IPS-11a (cell line): Measurements from ENCODE around the gene EMP3.
"Not testable (repeated sequence)": the region's sequence is repeated elsewhere in the genome, so short reads cannot be mapped to it uniquely, and the experiment has no call there.

Experiments
- H3K4me3 ChIP-seq: one replicate; pipeline ENCODE4 v1.5.1; 2013; ENCODE audit warnings: low read depth, low read length, control low read depth

Gene EMP3

DNA sequence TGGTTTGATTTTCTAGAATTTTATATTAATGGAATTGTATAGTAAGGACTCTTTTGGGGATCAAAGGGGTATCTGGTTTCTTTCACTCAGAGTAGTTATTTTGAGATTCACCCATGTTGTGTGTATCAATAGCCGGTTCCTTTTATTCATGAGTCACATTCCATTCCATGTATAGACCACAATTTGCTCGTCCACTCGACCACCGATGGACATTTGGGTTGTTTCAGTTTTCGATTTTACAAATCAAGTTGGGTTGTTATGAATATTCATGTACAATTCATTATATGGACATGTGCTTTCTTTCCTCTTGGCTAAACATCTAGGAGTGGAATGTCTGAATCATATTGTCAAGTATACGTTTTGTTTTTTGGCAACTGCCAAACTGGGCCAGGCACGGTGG, 9.6 kb upstream of the EMP3 start:
- no peak overlapping the region for H3K4me3 ChIP-seq

DNA sequence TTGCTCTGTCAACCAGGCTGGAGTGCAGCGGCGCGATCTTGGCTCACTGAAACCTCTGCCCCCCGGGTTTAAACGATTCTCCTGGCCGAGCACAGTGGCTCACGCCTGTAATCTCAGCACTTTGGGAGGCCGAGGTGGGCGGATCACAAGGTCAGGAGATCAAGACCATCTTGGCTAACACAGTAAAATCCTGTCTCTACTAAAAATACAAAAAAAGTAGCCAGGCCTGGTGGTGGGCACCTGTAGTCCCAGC, 7.7 kb upstream of the EMP3 start:
- not testable (repeated sequence) for H3K4me3 ChIP-seq

DNA sequence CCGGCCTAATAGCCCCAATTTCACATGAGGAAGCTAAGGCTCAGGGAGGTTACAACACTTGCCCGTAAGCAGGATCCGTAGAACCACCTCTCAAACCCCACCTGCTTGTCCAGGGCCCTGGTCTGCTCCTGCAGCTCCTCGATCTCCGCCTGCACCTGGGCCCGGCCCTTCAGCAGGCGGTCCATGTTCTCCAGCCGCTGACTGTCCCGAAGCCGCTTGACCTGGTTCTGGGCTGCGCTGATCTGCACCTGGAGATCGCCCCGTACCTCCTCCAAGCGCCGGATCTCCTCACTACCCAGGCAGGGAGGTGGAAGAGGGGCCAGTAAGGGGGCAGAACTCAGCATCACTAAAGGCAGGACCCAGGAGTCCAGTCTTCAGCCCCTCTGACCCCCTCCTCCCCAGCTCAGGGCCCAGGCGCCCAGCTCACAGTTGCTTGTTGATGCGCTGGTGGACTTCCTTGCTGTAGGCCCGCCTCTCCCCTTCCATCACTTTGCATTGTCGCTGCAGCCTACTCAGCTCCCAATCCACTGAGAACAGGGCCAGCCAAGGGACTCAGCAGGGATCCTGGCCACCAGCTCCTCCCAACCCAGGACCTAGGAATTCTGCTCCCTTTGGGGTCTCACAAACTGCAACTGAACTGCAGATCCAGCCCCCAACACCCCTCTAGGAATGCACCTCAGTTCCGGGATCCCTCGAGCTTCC, 6.9 kb upstream of the EMP3 start:
- no peak overlapping the region for H3K4me3 ChIP-seq

DNA sequence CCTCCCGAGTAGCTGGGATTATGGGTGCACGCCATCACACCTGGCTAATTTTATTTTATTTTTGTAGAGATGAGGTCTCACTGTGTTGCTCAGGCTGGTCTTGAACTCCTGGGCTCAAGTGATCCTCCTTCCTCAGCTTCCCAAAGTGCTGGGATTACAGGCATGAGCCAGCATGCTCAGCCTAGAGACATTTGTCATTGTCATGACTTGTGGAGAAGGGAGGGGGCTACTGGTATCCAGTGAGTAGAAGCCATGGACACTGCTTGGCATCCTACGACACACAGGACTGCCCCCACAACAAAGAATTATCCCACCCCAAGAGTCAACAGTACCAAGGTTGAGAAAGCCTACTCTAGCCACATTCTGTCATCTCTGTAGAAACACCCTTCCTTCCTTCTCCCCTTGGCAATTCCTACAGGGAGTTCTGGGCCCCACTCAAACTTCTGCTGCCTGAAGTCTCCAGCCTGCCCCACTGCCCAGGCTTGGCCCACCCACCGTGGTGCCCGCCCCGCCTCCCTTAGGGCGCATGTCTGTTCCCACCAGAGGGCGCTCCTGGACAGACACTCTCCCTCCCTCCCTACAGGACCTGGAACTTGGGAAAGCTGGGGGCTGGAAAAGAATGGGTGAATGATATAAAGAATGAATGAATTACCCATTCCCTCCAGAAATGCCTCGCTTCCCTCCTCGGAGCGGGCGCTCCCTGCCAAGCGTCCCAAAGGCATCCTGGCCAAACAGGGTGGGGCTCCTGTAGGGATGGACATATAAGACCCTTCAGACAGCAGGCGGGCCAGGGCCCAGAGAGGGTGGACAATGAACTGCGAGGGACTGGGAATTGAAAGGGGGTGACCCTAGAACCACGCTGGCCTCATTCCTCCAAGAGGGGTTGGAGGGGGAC, 5.5 kb upstream of the EMP3 start:
- no peak overlapping the region for H3K4me3 ChIP-seq

DNA sequence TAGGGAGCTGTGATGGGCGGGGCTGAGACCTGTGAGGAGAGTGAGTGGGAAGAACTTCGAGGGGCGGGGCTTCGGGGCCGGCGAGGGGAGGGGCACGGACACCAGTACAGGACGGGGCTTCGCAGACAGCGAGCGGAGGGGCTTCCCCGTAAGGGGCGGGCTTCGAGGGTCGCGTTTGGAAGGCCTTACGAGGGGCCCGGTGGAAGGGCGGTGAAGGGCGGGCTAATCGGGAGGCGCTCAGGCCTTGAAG, 4.1 kb upstream of the EMP3 start:
- peak overlapping the region; percentile 41 for H3K4me3 ChIP-seq

DNA sequence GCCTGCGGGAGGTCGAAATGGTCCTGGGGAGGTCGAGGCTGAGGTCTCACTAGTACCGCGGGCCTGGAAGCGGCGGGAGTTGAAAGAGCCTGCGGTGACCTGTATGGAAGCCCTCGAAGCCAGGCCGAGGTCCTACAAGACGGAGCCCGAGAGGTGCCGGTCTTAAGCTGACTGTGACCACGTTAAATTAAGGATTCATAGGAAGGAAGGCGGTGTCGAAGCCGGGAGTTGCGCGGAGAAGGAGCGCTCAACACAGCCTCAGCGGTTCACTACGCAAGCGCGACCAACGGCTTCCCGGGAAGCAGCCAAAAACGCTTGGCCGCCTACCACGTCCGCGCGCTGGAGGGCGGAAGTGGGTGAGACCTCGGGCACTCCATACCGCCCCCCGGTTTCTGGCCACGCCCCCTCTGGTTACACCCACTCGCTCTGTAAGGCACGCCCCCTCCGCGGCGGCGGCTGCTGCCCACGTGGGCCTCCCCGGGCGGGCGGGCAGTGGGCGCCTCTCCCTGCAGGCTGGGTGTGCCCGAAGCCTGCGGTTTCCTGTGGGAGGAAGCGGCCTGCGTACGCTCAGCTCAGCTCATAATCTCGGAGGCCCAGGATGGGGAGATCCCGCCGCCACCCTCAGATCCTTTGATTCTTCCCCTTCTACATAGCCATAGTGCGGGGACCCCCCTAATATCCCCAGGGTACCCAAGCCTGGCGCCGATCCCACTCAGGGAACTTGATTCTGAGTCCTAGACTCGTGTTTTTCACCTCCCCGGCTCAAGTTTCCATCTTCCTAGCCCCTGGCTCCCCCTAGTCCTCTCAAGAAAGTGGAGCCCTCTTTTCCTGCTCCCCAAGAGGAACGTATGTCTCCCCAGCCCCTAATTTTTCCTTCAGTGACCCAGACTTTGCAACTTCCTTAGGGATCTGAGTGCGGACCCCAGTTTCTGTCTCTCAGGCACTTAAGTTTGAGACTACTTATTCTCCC, 3.4 kb upstream of the EMP3 start:
- peak overlapping the region; percentile 41 for H3K4me3 ChIP-seq

DNA sequence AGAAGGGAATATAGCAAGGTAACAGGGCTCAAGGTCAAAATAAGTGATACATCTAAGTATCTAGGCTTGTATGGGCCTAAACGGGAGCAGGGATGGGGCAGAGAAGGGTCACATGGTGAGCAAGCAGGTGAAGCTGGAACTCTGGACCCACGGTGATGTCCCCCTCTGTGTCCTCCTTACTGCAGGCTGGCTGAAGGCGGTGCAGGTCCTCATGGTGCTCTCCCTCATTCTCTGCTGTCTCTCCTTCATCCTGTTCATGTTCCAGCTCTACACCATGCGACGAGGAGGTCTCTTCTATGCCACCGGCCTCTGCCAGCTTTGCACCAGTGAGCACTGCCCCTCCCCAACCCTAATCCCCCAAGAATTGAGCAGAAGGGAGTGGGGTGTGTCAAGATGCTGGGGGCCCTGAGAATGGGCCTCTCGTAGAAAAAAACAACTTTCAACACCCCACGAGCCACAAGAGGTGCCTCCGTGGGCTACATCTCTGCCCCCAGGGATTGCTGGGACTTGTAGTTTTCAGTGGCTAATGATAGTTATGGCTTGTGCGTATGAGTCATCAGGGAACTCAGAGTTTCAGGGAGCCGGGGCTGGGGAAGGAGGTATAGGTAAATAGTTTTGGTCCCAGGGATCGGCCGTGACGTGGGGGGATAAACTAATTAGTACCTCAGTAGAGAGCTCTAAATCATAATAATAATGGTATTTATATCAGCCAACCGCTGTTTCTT, 4.0 kb downstream of the EMP3 start:
- peak overlapping the region; percentile 57 for H3K4me3 ChIP-seq

DNA sequence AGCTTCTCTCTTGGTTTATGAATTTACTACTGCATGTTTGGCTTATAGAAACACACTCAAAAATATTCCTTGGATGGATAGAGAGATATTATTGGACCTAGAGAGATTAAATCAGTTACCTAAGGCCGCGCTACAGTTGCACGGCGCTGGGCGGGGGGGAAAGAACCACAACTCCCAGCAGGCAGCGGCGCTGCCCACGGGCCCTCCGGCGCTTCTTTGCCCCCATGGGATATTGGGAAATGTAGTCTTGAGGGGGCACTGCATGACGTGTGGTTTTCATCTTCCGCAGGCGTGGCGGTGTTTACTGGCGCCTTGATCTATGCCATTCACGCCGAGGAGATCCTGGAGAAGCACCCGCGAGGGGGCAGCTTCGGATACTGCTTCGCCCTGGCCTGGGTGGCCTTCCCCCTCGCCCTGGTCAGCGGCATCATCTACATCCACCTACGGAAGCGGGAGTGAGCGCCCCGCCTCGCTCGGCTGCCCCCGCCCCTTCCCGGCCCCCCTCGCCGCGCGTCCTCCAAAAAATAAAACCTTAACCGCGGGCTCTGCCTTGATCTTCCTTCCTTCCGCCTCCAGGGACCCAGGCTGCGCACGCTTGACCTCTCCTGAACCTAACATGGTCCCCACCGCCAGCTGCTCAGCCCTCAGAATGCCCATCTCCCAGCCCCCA, 4.8 kb downstream of the EMP3 start:
- peak overlapping the region; percentile 57 for H3K4me3 ChIP-seq

DNA sequence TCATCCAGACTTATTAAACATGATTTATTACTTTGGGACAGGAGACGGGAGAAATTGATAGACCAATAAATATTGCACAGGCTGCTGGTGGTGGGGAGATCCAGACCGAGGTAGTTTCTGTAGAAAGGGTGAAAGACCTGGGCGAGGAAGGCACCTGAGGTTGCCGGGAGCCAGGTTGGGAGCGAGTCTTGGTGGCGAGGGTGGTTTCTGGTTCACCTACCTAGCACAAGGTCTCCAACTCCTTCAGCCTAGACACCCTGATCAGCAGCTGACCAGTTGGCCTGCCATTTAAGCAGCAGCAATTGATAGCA, 7.0 kb downstream of the EMP3 start:
- no peak overlapping the region for H3K4me3 ChIP-seq

DNA sequence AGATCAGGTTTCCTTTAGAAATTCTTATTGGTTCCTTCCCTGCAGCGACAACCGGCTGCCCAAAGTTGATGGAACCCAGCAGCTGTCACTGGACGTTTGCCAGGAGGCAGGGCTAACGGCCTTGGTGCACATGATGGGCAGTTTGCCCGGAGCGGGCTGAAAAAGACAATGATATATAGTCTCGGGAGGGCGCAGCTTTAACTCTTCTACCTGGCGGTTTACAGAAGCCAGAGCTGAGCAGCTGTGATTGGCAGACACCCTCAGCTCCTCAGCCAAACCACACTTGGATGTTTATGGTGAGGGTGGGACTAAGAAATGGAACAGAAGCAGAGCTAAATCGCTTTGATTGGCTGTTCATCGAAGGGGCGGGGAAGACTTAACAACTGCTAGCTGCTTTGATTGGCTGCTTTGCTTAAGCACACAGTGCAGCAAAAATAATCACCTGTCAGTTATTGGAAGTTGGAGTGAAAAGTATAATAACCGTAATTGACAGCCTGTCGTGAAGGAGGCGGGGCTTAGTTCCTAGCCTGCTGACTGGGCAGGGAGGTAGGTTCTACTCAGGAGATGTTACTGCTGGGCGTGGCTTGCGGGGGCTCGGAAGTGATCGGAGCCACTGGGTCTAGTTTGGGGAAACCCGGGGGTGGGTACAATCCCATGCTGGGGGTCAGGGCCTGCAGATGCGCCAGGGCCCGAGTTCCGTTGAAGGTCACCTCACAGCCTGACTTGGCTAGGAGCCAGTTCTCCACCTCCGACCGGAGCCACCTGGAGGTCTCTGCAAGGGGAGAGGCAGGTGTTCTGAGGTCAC, 7.5 kb downstream of the EMP3 start:
- peak overlapping the region; percentile 24 for H3K4me3 ChIP-seq

DNA sequence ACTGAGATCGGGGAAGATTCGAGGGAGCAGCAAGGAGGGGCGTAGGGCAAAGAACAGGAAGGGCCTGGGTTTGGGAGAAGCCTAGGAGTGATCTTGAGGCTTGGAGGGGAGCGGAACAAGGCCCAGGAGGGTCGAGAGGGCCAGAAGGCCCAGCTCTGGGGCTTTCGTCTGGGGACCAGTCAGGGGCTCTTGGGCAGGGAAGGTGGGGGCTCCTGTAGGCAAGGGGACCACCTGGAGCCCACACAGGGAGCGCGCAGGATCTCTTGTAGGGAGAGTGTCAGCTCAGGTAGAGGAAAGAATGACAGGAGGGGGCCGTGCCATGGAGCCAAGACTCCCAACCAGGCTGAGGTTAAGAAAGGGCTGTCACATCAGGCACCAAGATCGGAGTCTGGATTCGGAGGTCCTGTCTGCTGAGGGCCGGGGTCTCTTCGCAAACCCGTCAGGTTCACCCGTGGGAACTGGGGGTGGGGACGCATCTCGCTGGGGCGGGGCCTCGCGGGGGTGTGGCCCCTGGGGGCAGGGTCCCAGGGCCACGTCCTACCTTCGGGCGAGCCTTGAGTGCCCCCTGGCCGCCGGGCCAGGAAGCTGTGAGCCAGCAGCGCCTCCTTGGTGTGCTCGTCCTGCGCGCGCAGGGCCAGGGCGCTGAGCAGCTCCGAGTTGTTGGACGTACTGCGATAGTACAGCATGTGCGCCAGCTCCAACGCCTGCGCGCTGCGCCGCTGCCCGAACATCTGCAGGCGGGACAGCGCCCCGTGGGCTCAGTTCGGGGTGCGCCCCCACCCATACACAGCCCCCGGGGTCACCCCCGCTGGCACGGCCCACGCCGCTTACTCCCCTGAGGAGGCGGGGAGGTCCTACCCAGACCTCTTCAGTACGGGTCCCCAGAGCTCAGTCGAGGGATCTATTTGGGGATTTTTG, 8.4 kb downstream of the EMP3 start:
- peak overlapping the region; percentile 35 for H3K4me3 ChIP-seq

DNA sequence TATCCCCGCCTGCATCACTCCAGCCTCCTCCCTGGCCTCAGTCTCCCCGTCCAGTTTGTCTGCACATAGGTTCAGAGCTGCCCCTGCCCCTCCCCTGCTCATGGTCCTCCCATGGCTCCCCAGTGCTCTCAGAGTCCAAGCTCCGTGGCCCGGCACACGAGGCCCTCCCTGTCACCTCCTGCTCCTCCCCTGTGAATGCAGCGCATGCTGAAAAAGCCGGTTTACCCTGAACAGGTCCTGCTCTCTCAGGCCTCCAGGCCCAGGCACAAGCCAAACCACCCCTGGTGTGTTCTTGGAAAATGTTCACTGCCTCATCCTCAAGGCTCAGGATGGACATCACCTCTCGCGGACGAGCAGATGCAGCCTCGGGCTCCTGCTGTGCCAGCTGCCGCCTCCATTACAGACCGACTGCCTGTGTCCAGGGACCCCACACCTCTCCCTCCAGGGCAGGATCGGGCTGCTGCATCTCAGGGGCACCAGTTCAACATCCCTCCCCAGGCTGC, 13.0 kb downstream of the EMP3 start:
- H3K4me3 ChIP-seq, result no peak overlapping the region

DNA sequence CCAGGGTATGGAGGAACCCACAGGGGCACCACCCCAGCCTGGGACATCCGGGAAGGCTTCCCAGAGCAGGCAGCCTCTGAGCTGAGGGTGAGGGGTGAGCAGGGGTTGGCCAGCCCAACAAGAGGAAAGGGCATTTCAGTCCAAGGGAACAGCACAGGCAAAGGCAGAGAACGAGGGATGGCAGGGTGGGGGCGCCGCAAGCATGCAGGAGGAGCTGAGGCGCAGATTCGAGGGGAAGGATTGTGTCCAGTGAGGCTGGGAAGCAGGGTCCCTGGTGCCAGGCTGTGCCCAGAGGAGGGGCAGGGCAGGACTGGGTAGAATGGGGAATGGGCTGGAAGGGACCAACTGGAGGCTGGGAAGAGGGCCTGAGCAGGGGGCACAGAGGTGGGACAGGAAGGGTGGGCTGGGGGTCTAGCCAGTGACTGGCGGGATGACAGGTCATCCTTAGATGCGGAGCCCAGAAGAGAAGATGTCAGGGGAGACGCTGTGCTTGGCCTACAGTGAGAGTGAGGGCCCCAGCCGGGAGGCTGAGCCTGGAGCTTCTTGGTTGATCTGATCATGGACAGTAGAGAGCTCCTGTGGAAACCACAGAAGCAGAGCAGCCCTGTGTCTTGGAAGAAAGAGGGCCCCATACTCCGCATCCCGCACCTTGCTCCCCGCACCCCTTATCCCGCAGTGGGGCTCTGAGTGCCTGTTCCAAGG, 13.6 kb downstream of the EMP3 start:
- H3K4me3 ChIP-seq, result no peak overlapping the region

DNA sequence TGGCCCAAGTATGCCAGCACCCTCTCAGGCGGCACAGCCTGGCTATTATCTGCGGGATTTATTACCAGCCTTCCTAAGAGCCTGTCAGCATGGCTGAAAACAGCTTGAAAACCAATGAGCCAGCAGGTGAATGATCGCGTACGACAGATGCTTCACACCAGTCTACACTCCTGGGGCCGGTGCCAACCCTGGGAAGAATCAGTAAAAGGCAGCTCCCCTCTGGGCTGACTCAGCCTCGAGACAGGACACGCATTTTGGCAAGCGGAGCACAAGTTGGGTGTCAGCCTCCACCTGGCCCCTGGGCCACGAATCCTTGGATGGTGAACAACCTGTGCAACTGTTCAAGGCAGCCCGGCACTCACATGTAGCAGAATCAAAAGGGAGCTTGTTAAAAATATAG, 15.6 kb downstream of the EMP3 start:
- no peak overlapping the region for H3K4me3 ChIP-seq

DNA sequence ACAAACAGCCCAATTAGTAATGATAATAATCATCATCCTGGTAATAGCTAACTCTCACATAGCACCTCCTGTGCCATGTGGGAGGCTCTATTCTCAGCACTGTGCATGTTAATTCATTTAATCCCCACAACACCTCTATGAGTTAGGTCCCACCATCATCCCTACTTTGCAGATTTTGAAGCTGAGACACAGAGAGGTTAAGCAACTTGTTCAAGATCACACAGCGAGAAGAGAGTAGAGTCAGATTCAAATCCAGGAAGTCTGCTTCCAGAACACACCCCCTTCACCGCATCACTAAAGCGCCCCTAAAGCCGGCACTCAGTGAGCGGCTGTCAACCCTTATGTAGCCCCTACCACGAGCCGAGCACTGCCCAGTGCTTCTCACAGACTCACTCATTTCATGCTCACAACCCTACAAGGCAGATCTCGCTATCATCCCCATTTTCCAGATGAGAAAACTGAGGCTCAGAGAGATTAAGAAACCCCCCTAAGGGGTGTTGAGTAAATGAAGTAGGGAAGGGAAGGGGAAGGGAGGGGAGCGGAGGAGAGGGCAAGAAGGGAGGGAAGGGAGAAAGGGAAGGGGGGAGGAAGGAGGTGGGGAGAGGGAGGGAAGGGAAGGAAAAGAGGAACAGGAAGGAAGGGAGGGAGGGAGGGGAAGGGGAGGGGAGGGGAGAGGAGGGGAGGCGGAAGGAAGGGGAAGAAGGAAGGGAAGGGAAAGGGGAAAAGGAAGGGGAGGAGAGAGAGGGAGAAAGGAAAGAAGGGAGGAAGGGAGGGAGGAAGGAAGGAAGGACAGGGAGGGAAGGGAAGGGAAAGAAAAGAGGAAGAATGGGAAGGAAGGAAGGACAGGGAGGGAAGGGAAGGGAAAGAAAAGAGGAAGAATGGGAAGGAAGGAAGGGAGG, 16.4 kb downstream of the EMP3 start:
- no peak overlapping the region for H3K4me3 ChIP-seq

DNA sequence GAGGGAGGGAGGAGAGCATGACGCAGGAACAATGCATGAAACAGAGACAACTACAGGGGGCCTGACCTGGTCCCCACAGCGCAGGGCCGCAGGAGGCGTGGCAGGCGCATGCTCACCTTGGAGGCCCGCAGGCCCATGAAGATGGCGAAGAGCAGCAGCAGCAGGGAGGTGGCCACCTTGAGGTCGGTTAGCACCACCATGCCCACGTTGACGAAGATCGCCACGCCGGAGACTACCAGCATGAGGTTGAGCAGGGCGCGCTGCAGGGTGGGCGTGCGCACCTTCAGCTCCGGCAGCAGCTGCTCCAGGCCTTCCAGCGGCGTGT, 17.0 kb downstream of the EMP3 start:
- H3K4me3 ChIP-seq, result no peak overlapping the region

DNA sequence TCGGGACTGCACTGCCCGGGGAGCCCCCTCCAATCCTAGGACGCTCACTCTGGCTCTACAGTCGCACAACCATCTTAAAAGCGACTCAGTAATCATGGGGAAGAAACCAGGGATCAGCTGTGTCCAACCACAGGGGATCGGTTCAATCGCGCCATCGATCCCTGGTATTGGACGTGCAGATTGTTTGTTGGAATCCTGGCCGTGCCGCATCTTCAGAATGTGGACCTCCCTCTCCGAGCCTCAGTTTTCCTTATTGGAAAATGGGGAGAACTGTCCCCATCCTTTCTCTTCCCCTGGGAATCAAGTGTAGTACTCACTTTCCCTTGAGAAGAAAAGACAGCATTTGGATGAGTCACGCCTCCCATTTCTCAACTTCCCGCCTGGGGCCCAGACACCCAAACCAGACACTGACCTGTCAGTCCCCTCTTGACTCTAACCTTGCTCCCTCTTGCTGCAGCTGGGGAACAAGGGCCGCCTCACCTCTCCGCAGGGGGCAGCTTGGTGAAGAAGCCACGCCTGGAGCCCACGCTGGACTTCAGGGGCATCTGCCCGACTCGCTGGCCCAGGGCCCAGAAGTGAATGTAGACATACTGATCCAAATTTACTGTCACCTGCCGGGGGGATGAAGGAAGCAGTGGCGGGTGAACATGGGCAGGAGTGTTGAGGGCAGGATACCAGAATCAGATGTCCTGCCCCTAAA, 17.6 kb downstream of the EMP3 start:
- no peak overlapping the region for H3K4me3 ChIP-seq
